NCI-H69 (cell line): ENCODE results near the gene EREG.
"Not testable (repeated sequence)": the region's sequence is repeated elsewhere in the genome, so short reads cannot be mapped to it uniquely, and the experiment has no call there.

ENCODE experiments used
- DNase-seq: peaks from one replicate; lab custom pipeline; 2025; lab: John Stamatoyannopoulos, UW

The EREG gene

DNA sequence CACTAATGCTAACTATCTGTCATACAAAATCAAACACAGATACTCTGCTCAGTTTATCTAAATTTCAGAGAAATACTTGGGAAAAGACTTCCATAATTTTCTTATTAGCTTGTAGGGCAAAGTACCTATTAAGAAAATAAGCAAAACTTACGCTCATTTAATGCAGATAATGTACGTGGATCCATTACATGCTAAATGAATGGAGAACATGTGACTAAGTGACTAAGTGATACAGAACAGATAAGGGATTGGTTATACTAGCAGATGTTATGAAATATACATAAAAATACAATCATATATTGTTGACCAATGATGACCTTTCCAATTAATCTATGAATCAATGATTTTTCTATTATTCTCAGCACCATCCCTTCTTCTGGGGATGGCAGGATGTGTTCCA is 25.7 kb downstream of the EREG start:
- DNase-seq = no peak

GRCh38 chr4:74391346-74391745 is 26.4 kb downstream of the EREG start:
- DNase-seq = no peak

DNA sequence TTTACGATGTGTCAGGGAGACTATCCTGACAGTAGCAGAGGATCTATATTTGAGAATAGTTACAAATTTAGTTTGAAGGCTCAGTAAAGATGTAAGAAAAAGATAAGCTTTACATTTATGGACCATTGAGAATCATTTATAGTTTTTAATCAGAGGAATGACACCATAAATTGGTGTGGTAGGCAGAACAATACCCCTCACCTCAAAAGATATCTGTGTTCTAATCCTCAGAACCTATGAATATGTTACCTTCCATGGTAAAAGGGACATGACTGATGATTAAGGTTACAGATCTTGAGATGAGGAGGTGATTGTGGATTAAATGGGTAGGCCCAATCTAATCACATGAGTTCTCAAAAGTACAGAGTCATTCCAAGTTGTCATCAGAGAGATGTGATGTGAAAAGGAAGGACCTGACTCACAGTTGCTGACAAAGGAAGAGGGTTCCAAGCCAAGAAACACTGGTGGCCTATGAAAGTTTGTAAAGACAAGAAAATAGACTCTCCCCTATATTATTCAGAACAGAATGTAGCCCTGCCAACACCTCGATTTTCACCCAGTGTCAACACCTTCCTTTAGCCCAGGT is 27.0 kb downstream of the EREG start:
- DNase-seq = no peak

- DNase-seq = no peak
Observed at GRCh38 chr4:74394476-74395136, 29.7 kb downstream of the EREG start.

DNA sequence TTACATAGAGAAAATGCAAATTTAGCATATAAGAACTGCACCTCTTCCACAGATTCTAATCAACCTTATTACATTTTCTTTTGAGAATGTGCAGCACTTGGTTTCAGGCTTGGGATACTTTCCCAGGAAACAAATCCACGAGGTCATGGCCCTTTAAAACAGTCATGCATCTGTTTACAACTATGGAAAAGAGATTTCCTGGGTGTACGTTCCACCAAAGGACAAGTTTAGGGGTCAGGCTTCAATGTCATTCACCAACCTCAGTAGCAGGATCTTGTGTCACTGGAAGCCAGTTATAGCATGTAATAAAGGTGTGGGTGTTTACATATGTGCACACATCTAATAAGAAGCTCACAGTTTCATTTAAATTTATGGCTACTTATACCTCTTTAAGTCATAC is 30.7 kb downstream of the EREG start:
- DNase-seq = no peak

DNA sequence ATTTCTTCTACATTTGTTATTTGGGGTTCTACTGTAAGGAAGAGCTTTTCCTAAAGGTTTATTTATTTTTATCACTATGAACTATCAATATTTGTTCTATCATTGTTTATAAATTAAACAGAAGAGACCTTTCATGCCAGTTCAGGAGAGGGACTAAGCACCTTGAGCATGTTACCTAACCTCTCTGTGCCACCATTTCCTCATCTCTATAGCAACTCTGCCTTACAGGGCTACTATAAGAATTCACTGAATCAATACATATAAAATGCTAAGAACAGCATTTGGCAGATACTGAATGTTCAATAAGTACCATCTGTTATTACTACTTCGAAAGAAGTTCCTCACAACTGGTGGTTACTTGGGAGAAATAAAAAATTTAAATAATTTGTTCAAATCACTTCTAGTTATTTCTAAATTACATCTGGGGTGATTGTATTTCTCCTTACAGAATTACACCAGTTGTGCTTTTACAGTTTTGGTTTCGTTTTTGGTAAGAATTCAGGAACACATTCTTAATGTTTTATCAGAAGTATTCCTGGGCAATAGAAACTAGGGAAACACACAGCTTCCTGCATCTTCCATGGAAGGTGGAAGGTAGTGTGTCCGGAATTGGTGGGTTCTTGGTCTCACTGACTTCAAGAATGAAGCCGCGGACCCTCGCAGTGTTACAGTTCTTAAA is 32.9 kb downstream of the EREG start:
- no peak for DNase-seq

- not testable (repeated sequence) for DNase-seq
Observed at GRCh38 chr4:74398894-74399589, 34.1 kb downstream of the EREG start.

- peak; percentile 0 for DNase-seq
Observed at GRCh38 chr4:74400395-74400794, 35.5 kb downstream of the EREG start.

- DNase-seq = no peak
Observed at GRCh38 chr4:74402692-74403456, 37.9 kb downstream of the EREG start.

DNA sequence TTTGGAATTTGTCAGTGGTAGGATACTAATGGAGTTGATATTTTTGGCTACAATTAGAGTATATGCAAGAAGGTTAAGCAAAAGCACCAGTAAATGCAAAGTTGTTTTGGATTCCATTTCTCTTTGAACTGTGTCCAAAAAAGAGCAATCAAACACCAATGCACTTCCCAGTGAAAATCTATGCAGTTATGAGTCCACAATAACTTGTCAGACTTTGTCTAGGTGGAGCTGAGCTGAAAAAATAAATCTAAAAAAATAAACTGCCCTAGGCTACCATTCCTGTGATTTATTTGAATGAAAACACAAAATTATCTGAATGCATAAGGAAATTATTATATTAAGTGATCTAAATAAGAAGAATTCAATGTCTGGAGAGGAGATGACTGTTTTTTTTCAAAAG is 42.9 kb downstream of the EREG start:
- no peak for DNase-seq

- no peak for DNase-seq
Observed at GRCh38 chr4:74408639-74409038, 43.7 kb downstream of the EREG start.

DNA sequence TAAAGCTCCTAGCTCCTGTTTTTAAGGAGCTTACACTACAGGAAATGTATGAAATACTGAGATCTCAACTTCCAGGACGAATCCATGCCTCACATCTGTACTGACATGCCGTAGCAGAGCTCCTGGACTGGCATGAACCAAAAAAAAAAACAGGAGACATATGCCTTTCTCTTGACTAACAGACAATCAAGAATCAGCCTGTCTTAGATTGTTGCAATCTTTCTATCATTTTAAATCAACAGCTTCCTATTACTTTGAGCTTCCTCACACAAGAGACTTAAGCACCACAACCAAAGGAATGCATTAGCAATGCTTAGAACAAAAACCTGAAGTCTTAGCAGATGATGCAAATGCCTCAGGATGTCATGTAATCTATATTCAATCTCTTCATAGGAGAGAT is 45.3 kb downstream of the EREG start:
- no peak for DNase-seq

DNA sequence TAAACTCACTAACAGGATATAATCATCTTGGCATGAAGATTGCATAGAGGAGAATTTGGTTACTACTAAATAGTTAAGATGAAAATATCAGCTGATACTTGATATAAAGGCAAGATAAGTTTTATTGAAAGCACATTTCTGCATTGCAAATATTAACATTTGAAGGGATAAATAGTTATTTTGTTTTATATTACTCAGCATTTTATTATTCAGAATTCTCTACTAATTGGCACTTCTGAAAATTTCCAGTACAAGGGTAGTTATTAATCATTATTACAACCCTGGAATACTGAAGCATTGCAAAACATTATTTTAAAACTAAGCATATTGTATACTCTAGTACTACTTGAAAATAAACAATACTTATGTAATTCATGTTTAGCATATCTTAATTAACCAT is 47.3 kb downstream of the EREG start:
- DNase-seq = no peak

DNA sequence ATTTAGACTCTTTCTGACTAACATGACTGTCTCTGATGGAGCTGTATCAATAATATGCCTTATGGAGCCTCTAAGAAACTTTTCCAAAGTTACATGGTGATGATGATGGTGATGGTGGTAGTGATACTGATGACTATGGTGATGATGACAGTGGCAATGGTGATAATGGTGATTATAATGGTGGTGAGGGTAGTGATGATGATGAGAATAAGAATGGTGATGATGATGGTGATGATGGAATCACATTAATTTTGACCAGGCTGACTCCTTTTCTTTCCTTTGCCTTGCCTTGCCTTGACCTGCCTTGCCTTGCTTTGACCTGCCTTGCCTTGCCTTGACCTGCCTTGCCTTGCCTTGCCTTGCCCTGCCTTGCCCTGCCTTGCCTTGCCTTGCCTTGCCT is 48.3 kb downstream of the EREG start:
- no peak for DNase-seq

- no peak for DNase-seq
Observed at GRCh38 chr4:74414149-74414809, 49.3 kb downstream of the EREG start.

DNA sequence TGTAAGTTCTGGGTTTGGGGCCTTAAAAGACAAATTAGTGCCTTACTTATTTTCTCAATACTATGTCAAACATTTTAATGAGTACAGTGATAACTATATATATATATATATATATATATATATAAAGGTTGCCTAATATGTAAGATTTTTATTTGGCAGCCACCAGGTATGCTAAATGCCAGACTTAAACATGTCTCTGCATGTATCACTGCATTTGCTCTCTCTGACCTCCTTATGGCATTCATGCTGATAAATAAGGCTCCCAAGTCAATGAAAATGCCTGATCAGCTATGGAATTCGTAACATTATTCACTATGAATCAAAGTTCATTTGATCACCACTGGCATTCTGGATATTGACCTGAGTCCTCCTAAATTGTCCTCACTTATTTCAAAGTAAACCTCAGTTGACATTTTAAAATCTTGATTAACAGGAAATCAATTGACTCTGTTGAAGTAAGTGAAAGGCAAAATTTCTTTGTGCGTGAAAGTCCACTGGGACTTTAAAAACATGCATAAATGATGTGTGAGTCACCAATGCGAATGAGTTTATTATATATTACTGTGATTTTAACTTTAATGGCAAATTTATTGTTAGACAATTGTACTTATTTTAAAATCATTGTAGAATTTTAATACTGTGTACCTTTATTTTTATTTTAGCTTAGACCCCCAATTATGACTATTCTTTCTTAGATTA is 50.8 kb downstream of the EREG start:
- no peak for DNase-seq

DNA sequence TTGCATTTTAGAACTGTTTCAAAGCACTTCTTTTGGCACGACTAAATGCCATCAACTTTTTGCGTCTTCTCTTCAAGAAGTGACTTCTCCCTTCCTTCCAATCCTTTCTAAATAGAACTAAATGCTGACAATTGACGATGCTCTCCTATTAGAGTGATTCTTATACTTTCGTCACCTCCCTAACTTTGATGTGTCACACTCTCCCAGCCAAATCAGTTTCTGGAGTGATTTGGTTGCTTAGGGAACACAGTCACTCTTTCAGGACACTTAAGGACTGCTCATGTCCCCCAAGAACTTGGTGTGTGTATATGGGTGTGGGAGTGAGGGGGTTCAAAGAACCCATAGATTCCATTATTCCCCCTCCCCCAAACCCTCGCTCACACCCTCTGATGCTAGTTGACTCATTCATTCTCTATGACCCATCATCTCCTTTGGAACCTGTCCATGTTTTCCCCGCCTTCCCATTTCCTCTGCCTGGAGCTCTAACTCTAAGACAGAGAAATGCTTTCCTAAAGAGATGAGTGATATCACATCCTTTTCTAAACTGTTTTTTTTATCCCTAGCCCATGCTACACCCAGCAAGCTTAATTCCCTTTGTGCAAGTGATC is 53.2 kb downstream of the EREG start:
- no peak for DNase-seq

DNA sequence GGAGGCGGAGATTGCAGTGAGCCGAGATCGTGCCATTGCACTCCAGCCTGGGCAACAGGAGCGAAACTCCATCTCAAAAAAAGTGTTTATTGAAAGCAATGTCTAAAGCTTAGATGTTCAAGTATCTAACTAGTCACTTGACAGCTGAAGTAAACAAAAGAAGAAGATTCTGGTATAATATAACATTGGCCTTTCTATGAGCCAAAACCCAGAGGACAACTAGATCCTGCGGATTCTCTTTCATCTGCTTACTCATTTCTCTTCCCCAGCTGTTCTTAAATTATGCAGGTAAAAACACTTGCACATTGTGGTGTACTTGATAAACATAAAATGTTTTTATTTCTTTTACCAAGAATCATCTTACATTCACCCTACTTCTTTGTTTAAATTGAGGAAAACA is 55.9 kb downstream of the EREG start:
- no peak for DNase-seq

GRCh38 chr4:74423104-74423503 is 58.2 kb downstream of the EREG start:
- DNase-seq = no peak

- DNase-seq = no peak
Observed at GRCh38 chr4:74424111-74424510, 59.2 kb downstream of the EREG start.

DNA sequence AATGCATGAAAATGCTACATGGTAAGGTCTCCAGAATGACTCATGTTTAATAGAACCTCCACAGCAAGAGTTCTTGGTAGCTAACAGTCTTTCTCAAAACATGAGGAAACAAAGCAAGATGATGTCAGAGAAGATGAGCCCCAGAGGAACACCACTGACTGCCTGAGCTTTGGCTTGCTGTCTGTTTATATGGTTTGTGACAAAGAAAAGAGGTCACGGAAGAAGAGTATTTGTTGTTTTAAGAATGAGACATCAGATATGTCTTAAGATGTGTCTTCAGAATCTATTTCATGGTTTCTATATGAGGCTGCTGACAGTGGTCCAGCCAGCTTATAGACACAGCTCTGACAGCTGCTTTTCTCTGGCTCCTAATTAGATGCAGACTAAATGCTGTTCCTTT is 61.2 kb downstream of the EREG start:
- no peak for DNase-seq
